ENCODE measurements around the gene JUND. TPM values are rescaled to one million over a fixed set of nuclear protein-coding genes. Genes with fewer than 3 reads are reported as not detected.

Gene JUND
- total RNA-seq, 1 experiment from 2014 or later = 94.9 TPM

DNA sequence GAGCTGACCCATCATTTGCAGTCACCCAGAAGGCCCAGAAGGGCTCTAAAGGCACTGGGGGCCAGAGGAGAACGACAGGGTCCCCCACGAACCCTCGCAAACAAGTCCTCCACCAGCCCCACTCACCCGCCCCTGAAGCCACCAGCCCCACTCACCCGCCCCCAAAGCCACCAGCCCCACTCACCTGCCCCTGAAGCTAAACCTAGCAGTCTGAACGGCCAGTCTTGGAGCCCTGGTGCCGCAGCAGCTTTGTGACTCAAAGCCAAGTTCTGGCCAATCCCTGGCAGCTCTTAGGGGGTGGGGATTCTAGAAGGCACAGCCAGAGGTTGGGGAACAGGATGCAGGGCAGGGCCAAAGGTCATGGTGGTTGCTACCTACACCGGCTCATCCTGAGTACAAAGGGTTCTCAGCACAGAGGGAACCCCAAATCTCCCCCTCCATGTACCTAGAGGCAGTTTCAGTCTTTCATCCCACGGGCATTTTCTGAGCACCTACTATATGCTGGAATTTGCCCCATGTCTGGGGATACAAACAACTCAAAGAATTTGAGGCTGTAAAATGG is 7.1 kb downstream of the JUND start, which contains the start of gene IQCN:
IQCN (minus strand) TSS at position 234 of the 562 bp plus-strand sequence. CDS start 4,974 bp downstream, outside the sequence.
- Histone ChIP-seq H3K4me1 (peaks cover 10% of the 10 kb centered on the region), H3K36me3 (peaks cover 10% of the 10 kb centered on the region), H3K4me3 (no peak within 1 kb of the TSS), H3K9me3 (replicated peaks) (no peaks in the 10 kb centered on the region), H3K27ac (no peak within 1 kb of the TSS), H3K27me3 (no peaks in the 10 kb centered on the region)
- no peak for DNase-seq

GRCh38 chr19:18273561-18274218 is 7.7 kb downstream of the JUND start:
- Histone ChIP-seq H3K36me3 (peaks cover 6% of the 10 kb centered on the region), H3K27me3 (no peaks in the 10 kb centered on the region), H3K27ac (no peak overlapping the region), H3K4me1 (peaks cover 10% of the 10 kb centered on the region), H3K9me3 (replicated peaks) (no peaks in the 10 kb centered on the region), H3K4me3 (no peak overlapping the region)
- no peak for DNase-seq

DNA sequence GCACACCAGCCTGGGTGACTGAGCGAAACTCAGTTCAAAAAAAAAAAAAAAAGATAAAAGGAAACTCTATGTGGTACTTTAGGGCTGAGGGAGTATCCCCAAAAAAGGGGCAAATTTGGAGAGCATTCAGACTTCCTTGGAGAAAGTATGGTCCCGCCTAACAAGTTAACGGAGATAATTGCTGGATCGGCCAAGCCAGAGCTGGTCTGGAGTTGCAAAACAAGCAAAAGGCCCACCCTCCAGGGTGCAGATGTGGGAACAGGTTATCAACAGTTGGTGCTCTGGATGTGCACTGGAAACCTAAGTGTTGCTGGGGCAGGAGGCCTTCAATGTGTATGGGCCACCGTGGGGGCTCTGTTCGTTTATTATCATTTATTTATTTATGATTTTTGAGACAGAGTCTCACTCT is 10.0 kb downstream of the JUND start:
- Histone ChIP-seq H3K4me3 (no peak overlapping the region), H3K9me3 (replicated peaks) (no peaks in the 10 kb centered on the region), H3K27ac (no peak overlapping the region), H3K27me3 (no peaks in the 10 kb centered on the region), H3K4me1 (peaks cover 10% of the 10 kb centered on the region), H3K36me3 (no peaks in the 10 kb centered on the region)
- DNase-seq = no peak

DNA sequence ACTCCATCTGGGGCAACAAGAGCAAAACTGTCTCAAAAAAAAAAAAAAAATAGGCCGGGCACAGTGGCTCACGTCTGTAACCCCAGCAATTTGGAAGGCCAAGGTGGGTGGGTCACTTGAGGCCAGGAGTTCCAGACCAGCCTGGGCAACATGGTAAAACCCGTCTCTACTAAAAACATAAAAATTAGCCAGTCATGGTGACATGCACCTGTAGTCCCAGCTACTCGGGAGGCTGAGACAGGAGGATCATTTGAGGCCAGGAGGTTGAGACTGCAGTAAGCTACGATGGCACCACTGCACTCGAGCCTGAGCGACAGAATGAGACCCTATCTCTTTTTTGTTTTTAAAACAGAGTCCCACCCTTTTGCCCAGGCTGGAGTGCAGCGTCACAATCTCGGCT is 11.1 kb downstream of the JUND start:
- H3K9me3 ChIP-seq (replicated peaks) = no peaks in the 10 kb centered on the region
- H3K27ac ChIP-seq = no peak overlapping the region
- no peak overlapping the region for H3K4me3 ChIP-seq
- H3K27me3 ChIP-seq = no peaks in the 10 kb centered on the region
- peaks cover 10% of the 10 kb centered on the region for H3K4me1 ChIP-seq
- no peak for DNase-seq
- H3K36me3 ChIP-seq = no peaks in the 10 kb centered on the region

DNA sequence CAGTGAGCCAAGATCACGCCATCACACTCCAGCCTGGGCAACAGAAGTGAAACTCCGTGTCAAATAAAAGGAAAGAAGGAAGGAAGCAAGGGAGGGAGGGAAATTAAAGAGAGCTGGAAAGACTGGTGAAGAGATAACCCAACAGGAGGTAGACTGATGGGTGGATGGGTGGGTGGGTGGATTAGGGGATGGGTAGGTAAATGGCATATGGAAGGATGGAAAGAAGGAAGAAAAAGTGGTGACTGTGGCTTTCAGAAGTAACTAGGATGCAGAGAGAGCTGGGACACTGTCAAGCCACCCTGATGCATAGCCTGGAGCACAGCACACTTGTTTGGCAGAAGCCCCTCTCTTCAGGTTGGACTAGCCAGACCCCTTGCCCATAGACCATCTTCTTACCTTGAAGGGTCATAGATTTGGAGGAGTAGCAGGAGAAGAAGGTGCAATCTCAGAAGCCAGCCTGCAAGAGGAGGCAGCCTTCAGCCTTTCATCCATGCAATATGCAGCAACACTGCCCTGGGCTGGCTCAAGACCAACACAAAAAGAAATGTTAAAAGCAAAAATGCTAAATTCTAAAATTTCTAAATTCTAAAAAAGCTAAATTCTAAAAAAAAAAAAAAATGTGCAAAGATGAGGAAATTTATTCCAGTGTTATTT is 12.2 kb downstream of the JUND start:
- no peaks in the 10 kb centered on the region for H3K9me3 ChIP-seq (replicated peaks)
- no peak for DNase-seq
- no peaks in the 10 kb centered on the region for H3K4me1 ChIP-seq
- no peaks in the 10 kb centered on the region for H3K36me3 ChIP-seq
- no peak overlapping the region for H3K4me3 ChIP-seq
- H3K27me3 ChIP-seq = no peaks in the 10 kb centered on the region
- no peak overlapping the region for H3K27ac ChIP-seq

DNA sequence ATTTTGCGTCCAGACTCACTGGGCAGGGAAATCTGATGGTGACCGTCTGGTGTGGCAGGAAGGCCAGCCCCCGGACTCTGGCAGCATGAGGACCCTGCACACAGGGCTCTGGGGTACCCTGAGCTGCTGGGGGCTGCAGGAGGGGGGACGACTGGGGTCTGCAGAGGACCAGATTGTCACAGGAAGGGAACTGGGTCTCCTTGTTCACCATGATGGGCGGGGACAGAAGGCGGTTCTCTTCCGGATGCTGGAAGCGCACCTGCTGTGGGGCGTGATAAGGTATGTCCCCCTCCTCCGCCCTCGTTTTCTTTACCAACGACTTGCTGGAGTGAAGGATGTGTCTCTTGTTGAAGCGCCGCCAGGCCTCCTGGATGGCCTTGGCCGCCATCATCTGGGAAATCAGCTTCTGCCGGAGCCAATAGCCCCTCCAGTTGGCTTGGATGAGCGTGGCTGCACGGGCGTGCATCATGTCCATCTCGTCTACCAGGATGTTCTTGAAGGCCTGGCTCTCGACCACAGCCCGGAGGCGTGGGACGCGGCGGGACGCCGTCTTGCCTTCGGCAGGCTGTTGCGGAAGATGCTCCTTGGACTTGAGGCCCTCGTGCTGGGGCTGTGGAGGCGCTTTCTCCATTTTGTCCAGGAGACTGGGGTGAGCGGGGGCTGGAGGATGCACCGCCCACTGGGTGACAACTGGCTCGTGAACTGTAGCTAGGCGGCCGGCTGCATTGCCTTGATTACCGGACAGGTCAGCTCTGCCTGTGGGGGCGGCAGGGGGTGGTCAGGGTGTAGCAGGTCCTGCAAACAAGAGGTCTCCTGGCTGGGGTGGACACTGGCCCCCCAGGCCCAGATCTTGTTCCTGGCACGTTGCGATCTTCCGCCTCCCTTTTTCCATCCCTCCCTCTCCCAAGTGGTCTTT is 14.4 kb downstream of the JUND start:
- no peaks in the 10 kb centered on the region for H3K27me3 ChIP-seq
- no peaks in the 10 kb centered on the region for H3K9me3 ChIP-seq (replicated peaks)
- H3K4me1 ChIP-seq = no peaks in the 10 kb centered on the region
- H3K4me3 ChIP-seq = no peak overlapping the region
- DNase-seq = no peak
- H3K36me3 ChIP-seq = no peaks in the 10 kb centered on the region
- H3K27ac ChIP-seq = no peak overlapping the region

DNA sequence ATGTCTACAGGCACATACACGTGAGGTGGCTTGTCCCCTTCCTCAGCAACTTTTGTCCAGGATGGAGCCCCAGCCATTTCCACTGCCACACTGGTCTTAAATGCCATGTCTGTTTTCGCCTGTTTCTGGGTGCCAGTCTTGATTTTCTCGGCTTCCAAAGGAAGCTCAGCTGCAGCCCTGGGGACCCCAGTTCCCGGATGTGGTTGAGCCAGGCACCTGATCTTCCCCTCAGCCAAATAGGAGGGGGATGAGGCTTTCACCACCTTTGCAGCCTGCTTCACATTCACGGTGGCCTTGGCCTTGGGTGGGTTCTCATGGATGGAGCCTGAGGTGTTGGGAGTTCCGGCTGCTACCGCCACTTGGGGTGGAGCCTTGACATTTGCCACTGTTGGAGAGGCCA is 15.8 kb downstream of the JUND start:
- H3K9me3 ChIP-seq (replicated peaks) = no peaks in the 10 kb centered on the region

GRCh38 chr19:18264971-18265540 is 16.4 kb downstream of the JUND start:
- H3K27me3 ChIP-seq = peaks cover 2% of the 10 kb centered on the region; the same call in 1 of the 2 replicates
- H3K4me3 ChIP-seq = no peak overlapping the region
- H3K9me3 ChIP-seq (replicated peaks) = no peaks in the 10 kb centered on the region
- H3K36me3 ChIP-seq = no peaks in the 10 kb centered on the region
- no peak overlapping the region for H3K27ac ChIP-seq
- DNase-seq = no peak
- no peaks in the 10 kb centered on the region for H3K4me1 ChIP-seq

More for the DNA sequence above, 15.8 kb downstream of the JUND start:
- DNase-seq = no peak
- Histone ChIP-seq H3K4me3 (no peak overlapping the region), H3K36me3 (no peaks in the 10 kb centered on the region), H3K27me3 (no peaks in the 10 kb centered on the region), H3K4me1 (no peaks in the 10 kb centered on the region), H3K27ac (no peak overlapping the region)

DNA sequence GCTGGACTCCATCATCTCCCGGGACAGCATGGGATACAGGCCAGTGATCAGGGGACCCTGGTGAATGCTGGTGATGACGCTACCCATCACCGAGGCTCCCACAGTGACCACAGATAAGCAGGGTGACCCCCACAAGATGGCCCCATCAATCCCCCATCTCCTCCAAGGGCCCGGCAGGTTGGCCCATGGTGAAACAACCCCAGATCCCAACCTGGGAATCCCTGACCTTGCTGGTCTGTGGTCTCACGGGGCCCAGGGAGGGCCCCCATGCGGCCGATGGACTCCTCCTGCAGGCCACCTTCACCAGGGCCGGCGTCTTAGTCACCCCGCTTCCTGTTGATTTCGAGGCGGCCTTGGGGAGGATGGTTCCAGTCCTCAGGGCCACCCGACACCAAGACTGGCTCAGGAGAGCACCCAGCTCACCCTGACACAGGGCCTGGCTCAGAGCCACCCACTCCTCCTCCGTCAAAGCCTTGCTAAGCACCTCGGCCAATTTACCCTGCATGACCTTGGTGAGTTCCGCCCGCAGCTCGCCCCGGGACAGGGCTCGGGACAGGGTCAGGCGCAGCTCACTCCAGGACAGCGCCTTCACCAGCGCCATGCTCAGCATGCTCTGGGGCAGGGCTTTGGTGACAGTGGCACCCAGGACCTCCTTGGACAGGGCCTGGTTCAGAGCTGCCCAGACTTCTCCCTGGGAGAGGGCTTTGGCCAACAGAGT is 17.1 kb downstream of the JUND start:
- no peak for DNase-seq
- H3K27me3 ChIP-seq = peaks cover 9% of the 10 kb centered on the region; the same call in 1 of the 2 replicates
- H3K9me3 ChIP-seq (replicated peaks) = no peaks in the 10 kb centered on the region
- no peaks in the 10 kb centered on the region for H3K4me1 ChIP-seq
- H3K27ac ChIP-seq = no peak overlapping the region
- no peak overlapping the region for H3K4me3 ChIP-seq
- no peaks in the 10 kb centered on the region for H3K36me3 ChIP-seq

- Histone ChIP-seq H3K27me3 (peaks cover 10% of the 10 kb centered on the region; the same call in 1 of the 2 replicates), H3K4me3 (no peak overlapping the region), H3K27ac (no peak overlapping the region), H3K9me3 (replicated peaks) (no peaks in the 10 kb centered on the region), H3K36me3 (no peaks in the 10 kb centered on the region), H3K4me1 (no peaks in the 10 kb centered on the region)
- no peak for DNase-seq
These were observed 17.9 kb downstream of the JUND start for GRCh38 chr19:18263324-18264136.

DNA sequence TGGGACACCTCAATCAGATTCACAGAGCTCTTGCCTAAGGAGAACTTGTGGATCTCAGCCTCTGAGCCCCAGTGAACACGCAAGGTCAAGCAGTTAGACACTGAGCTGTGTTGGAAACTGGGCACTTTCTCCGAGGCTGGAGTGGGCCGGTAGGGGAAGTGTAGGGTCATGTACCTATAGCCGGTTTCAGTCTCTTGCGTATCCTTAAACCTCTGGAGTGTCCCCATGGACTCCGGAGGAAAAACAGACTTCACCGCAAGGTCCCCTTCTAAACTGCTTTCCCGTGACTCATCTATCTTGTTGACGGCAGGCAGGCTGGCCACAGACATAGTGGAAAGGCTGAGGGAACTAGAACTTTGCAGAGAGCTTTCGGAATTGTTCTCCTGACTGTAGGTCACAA is 18.5 kb downstream of the JUND start:
- DNase-seq = no peak
- Histone ChIP-seq H3K4me1 (no peaks in the 10 kb centered on the region), H3K36me3 (no peaks in the 10 kb centered on the region), H3K9me3 (replicated peaks) (no peaks in the 10 kb centered on the region), H3K27me3 (peaks cover 16% of the 10 kb centered on the region), H3K27ac (no peak overlapping the region), H3K4me3 (no peak overlapping the region)

DNA sequence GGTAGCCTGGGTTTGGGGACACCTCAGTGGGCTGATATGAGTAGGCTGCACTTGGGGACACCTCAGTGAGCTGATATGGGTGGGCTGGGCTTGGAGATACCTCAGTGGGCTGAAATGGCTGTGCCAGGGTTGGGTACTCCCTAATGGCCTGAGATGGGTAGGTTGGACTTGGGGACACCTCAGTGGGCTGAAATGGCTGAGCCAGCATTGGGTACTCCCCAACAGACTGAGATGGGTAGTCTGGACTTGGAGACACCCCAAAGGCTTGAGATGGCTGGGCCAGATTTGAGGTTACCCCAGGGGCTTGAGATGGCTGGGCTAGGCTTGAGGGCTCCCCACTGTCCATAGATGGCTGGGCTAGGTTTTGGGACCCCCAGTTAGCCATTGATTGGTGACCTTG is 19.3 kb downstream of the JUND start:
- Histone ChIP-seq H3K27ac (no peak overlapping the region), H3K36me3 (no peaks in the 10 kb centered on the region), H3K27me3 (peaks cover 22% of the 10 kb centered on the region), H3K4me3 (no peak overlapping the region), H3K4me1 (no peaks in the 10 kb centered on the region), H3K9me3 (replicated peaks) (no peaks in the 10 kb centered on the region)
- DNase-seq = no peak

DNA sequence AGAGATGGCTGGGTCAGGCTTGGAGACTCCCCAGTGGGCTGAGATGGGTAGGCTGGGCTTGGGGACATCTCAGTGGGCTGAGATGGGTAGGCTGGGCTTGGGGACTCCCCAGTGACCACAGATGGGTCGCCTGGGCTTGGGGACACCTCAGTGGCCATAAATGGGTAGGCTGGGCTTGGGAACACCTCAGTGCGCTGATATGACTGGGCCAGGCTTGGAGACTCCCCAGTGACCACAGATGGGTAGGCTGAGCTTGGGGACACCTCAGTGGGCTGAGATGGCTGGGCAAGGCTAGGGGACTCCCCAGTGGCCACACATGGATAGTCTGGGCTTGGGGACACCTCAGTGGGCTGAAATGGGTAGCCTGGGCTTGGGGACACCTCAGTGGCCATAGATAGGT is 19.9 kb downstream of the JUND start:
- H3K4me1 ChIP-seq = no peaks in the 10 kb centered on the region
- no peaks in the 10 kb centered on the region for H3K36me3 ChIP-seq
- H3K9me3 ChIP-seq (replicated peaks) = no peaks in the 10 kb centered on the region
- no peak overlapping the region for H3K27ac ChIP-seq
- H3K27me3 ChIP-seq = peaks cover 27% of the 10 kb centered on the region
- DNase-seq = no peak
- H3K4me3 ChIP-seq = no peak overlapping the region

Measured in SJCRH30 (cell line).